ENCODE measurements around the gene CENPP.
A peak's percentile ranks its signal among the peaks of the same experiment; 100 is the strongest.

The CENPP gene

GRCh38 chr9:92478783-92479182, 153.0 kb downstream of the CENPP start:
- H3K4me3 Mint-ChIP-seq: no peak overlapping the region
- H3K9me3 Mint-ChIP-seq: no peaks in the 10 kb centered on the region
- no peaks in the 10 kb centered on the region for H3K27me3 Mint-ChIP-seq
- peaks cover 4 to 6% of the 10 kb centered on the region in 2 donors for H3K36me3 Mint-ChIP-seq
- DNase-seq (no peak), ATAC-seq (replicated peaks) (no peak)
- peaks cover 7 to 13% of the 10 kb centered on the region in 2 donors for H3K4me1 Mint-ChIP-seq
- no peak overlapping the region for H3K27ac Mint-ChIP-seq

GRCh38 chr9:92479346-92479745, 153.6 kb downstream of the CENPP start:
- Mint-ChIP-seq H3K4me1 (peaks cover 7 to 13% of the 10 kb centered on the region in 2 donors), H3K36me3 (peaks cover 4 to 6% of the 10 kb centered on the region in 2 donors), H3K9me3 (no peaks in the 10 kb centered on the region), H3K27me3 (no peaks in the 10 kb centered on the region), H3K4me3 (no peak overlapping the region), H3K27ac (no peak overlapping the region)
- no peak for ATAC-seq (replicated peaks)
- DNase-seq: no peak

DNA sequence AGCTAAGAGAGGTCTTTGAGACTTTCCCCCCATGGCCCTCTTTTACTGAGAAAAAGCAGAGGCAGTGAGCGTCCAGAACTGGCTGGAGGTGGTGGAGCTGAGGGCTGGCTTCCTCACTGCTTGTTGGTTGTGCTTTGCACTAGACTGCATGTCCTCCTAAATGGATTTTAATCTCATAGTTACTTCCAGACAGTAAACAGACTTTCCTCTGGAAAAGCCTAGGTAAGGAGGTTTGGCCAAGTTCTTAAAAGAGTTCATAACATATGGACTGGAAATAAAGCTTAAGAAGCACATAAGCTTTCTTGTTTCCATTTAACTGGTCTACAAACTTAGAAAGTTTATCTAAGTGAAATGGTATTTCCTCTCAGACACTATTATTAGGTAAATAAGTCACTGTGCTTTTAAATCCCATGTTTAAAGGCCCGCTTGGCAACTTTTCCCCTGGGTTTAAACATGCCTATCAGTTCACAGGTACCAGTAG, 154.6 kb downstream of the CENPP start:
- H3K4me1 Mint-ChIP-seq: peaks cover 7 to 13% of the 10 kb centered on the region in 2 donors
- ATAC-seq (replicated peaks) (no peak), DNase-seq (no peak)
- H3K36me3 Mint-ChIP-seq: peaks cover 4 to 6% of the 10 kb centered on the region in 2 donors
- no peak overlapping the region for H3K27ac Mint-ChIP-seq
- no peaks in the 10 kb centered on the region for H3K9me3 Mint-ChIP-seq
- no peaks in the 10 kb centered on the region for H3K27me3 Mint-ChIP-seq
- H3K4me3 Mint-ChIP-seq: no peak overlapping the region

GRCh38 chr9:92480986-92481633, 155.4 kb downstream of the CENPP start:
- Mint-ChIP-seq H3K27ac (peak overlapping the region; percentile 57), H3K4me1 (peaks cover 7 to 13% of the 10 kb centered on the region in 2 donors), H3K27me3 (no peaks in the 10 kb centered on the region), H3K4me3 (no peak overlapping the region), H3K9me3 (no peaks in the 10 kb centered on the region), H3K36me3 (peaks cover 0 to 3% of the 10 kb centered on the region in 2 donors)
- ATAC-seq (replicated peaks): peak; percentile 41 to 66
- no peak for DNase-seq

DNA sequence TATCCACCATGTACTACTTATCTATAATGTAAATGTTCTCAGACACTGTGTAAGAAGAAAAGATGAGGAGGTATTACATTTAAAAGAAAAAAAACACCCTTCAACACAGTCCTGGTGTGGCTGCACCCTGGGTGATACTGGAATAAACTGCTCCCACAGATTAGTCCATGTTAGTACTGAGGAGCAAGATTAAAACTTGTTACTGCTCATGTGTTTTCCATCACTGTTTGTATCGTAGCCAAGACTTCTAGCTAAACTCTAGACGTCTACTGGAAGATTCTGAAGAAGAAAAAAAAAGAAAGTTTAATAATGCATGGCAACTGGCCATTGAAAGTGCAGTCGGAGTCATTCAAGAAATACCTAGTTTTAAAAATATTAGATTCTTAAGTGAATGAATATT, 156.6 kb downstream of the CENPP start, which contains the start of gene ASPN:
Gene ASPN, minus strand, starts transcription at position 178 of the 400 bp plus-strand sequence.
- no peak for DNase-seq
- H3K9me3 Mint-ChIP-seq: no peaks in the 10 kb centered on the region
- H3K36me3 Mint-ChIP-seq: peaks cover 0 to 3% of the 10 kb centered on the region in 2 donors
- no peak within 1 kb of the TSS for H3K27ac Mint-ChIP-seq
- H3K27me3 Mint-ChIP-seq: no peaks in the 10 kb centered on the region
- no peak for ATAC-seq (replicated peaks)
- peaks cover 4 to 8% of the 10 kb centered on the region in 2 donors for H3K4me1 Mint-ChIP-seq
- H3K4me3 Mint-ChIP-seq: no peak within 1 kb of the TSS

GRCh38 chr9:92482805-92483204, 157.1 kb downstream of the CENPP start:
- DNase-seq (no peak), ATAC-seq (replicated peaks) (no peak)
- H3K4me3 Mint-ChIP-seq: no peak overlapping the region
- H3K36me3 Mint-ChIP-seq: peaks cover 0 to 3% of the 10 kb centered on the region in 2 donors
- no peak overlapping the region for H3K27ac Mint-ChIP-seq
- H3K4me1 Mint-ChIP-seq: peaks cover 4 to 8% of the 10 kb centered on the region in 2 donors
- no peaks in the 10 kb centered on the region for H3K9me3 Mint-ChIP-seq
- no peaks in the 10 kb centered on the region for H3K27me3 Mint-ChIP-seq

DNA sequence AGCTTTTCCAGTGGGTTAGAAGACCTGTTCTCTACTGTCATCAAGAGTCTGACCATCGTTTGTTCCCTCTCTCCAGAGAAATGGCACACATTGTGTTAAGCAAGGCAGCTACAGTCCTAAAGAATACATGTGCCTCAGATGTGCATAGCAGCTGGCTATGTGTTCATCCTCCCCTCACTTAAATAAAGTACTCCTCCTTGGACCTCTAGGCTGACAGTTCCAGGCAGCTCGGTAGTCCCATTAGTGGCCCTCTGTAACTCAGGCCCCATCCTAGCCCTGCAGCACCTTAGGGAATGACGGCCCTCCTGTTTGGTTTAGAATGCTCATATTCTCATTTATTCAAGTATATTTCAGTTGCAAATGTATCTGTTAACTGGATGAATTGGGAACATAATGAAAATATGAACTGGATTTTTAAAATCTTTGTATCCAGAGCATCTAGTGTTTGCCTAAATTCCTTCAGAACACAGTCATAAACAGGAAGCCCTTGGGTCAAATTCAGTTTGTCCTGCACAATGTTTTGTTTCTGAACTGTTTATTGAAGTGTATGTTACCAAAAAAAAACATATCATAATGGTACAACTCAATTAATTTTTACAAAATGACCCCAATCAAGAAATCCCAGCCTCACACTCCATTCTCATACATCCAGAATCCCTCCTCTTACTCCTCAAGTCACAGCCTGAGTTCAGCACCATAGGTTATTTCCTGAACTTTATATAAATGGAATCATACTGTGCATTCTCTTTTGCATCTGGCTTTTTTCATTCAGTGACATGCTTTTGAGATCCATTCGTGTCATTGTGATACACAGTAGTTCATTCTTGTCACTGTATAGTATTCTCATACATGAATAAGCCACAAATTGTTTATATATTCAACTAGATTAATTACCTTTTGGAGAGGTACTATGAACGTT, 158.1 kb downstream of the CENPP start:
- H3K9me3 Mint-ChIP-seq: no peaks in the 10 kb centered on the region
- ATAC-seq (replicated peaks) (no peak), DNase-seq (no peak)
- H3K27ac Mint-ChIP-seq: no peak overlapping the region
- peaks cover 0 to 3% of the 10 kb centered on the region in 2 donors for H3K36me3 Mint-ChIP-seq
- no peak overlapping the region for H3K4me3 Mint-ChIP-seq
- H3K4me1 Mint-ChIP-seq: peaks cover 4 to 8% of the 10 kb centered on the region in 2 donors
- H3K27me3 Mint-ChIP-seq: no peaks in the 10 kb centered on the region

DNA sequence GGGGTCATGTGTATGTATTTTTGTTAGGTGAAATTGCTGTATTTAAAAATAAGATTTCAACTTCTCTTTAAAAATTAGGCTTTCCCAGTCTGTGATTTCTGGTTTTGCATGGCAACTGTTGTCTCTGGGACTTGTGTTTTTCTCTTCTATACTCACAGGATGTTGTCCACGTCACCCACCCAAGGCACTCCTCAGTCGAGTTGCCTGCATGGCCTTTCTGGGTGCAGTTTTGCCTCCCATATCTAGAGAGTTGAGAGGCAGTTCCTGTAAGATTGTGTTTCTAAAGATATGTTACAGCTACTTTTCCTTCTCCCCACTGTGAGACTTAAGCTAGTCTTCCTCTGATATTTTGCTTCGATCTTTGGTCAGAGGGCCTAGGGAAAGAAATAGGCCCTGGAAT, 158.8 kb downstream of the CENPP start:
- Mint-ChIP-seq H3K4me1 (peaks cover 4 to 8% of the 10 kb centered on the region in 2 donors), H3K4me3 (no peak overlapping the region), H3K9me3 (no peaks in the 10 kb centered on the region), H3K27ac (no peak overlapping the region), H3K36me3 (peaks cover 0 to 3% of the 10 kb centered on the region in 2 donors), H3K27me3 (no peaks in the 10 kb centered on the region)
- DNase-seq: no peak
- ATAC-seq (replicated peaks): no peak

- no peak for DNase-seq
- Mint-ChIP-seq H3K9me3 (no peaks in the 10 kb centered on the region), H3K4me1 (peaks cover 0 to 1% of the 10 kb centered on the region in 2 donors), H3K36me3 (peaks cover 0 to 3% of the 10 kb centered on the region in 2 donors), H3K27me3 (no peaks in the 10 kb centered on the region), H3K4me3 (no peak overlapping the region), H3K27ac (no peak overlapping the region)
- no peak for ATAC-seq (replicated peaks)
Observed at GRCh38 chr9:92486371-92486770, 160.6 kb downstream of the CENPP start.

GRCh38 chr9:92488681-92489550, 163.2 kb downstream of the CENPP start:
- H3K27me3 Mint-ChIP-seq: no peaks in the 10 kb centered on the region
- H3K36me3 Mint-ChIP-seq: no peaks in the 10 kb centered on the region
- ATAC-seq (replicated peaks): no peak
- no peak overlapping the region for H3K4me3 Mint-ChIP-seq
- no peak for DNase-seq
- no peaks in the 10 kb centered on the region for H3K4me1 Mint-ChIP-seq
- no peaks in the 10 kb centered on the region for H3K9me3 Mint-ChIP-seq
- no peak overlapping the region for H3K27ac Mint-ChIP-seq

GRCh38 chr9:92492781-92493401, 167.1 kb downstream of the CENPP start:
- no peak overlapping the region for H3K4me3 Mint-ChIP-seq
- H3K27me3 Mint-ChIP-seq: no peaks in the 10 kb centered on the region
- no peaks in the 10 kb centered on the region for H3K9me3 Mint-ChIP-seq
- ATAC-seq (replicated peaks) (no peak), DNase-seq (no peak)
- H3K36me3 Mint-ChIP-seq: peaks cover 0 to 2% of the 10 kb centered on the region in 2 donors
- no peak overlapping the region for H3K27ac Mint-ChIP-seq
- H3K4me1 Mint-ChIP-seq: no peaks in the 10 kb centered on the region

GRCh38 chr9:92493749-92494387, 168.1 kb downstream of the CENPP start:
- no peak overlapping the region for H3K27ac Mint-ChIP-seq
- no peak for ATAC-seq (replicated peaks)
- no peak overlapping the region for H3K4me3 Mint-ChIP-seq
- H3K36me3 Mint-ChIP-seq: peaks cover 0 to 2% of the 10 kb centered on the region in 2 donors
- no peaks in the 10 kb centered on the region for H3K9me3 Mint-ChIP-seq
- H3K4me1 Mint-ChIP-seq: no peaks in the 10 kb centered on the region
- no peaks in the 10 kb centered on the region for H3K27me3 Mint-ChIP-seq
- no peak for DNase-seq

GRCh38 chr9:92494856-92495255, 169.1 kb downstream of the CENPP start:
- no peaks in the 10 kb centered on the region for H3K27me3 Mint-ChIP-seq
- H3K36me3 Mint-ChIP-seq: peaks cover 0 to 2% of the 10 kb centered on the region in 2 donors
- no peak for DNase-seq
- no peak overlapping the region for H3K27ac Mint-ChIP-seq
- no peaks in the 10 kb centered on the region for H3K9me3 Mint-ChIP-seq
- no peak for ATAC-seq (replicated peaks)
- H3K4me1 Mint-ChIP-seq: no peaks in the 10 kb centered on the region
- H3K4me3 Mint-ChIP-seq: no peak overlapping the region
